Testis (tissue), 3 donors: Measurements from ENCODE around the gene LEAP2. TPM values are rescaled to one million over a fixed set of nuclear protein-coding genes. Genes with fewer than 3 reads are reported as not detected.

ENCODE experiments used
- DNase-seq: peaks from one replicate; pipeline ENCODE4 v3.0.0-alpha.2; 2019
- H3K27ac ChIP-seq, 2 donors: fragments of 200-600 bp; sonication (generic); one replicate each; pipeline ENCODE4 v1.5.1; 2019
- H3K27me3 ChIP-seq: fragments of 200-600 bp; sonication (generic); one replicate; pipeline ENCODE4 v1.5.1; 2019
- H3K36me3 ChIP-seq: fragments of 200-600 bp; sonication (generic); one replicate; pipeline ENCODE4 v1.5.1; 2017; ENCODE audit warnings: low read depth; ENCODE audit errors: missing control alignments
- H3K4me1 ChIP-seq: fragments of 200-600 bp; sonication (generic); one replicate; pipeline ENCODE4 v1.5.1; 2019
- H3K4me3 ChIP-seq, 2 donors: fragments of 200-600 bp; sonication (generic); one replicate each; pipeline ENCODE4 v1.5.1; 2017 to 2019
- H3K9me3 ChIP-seq: fragments of 200-600 bp; sonication (generic); one replicate; pipeline ENCODE4 v1.5.1; 2017
- POLR2A ChIP-seq: fragments of 450-650 bp; IDR thresholded peaks from one replicate; pipeline ENCODE4 v1.6.1; 2017; ENCODE audit warnings: antibody characterized with exemption, mild to moderate bottlenecking, moderate library complexity
- WGBS, 2 donors: methylation state at CpG; one replicate each; pipeline ENCODE4 v1.1.5; 2018; 5-methylcytosine and 5-hydroxymethylcytosine counted together
- intact Hi-C: fragments of 100-400 bp; cut with DNase I; formaldehyde crosslinking; loops from one replicate; pipeline ENCODE4 v1.15.1; 2023; ENCODE audit warnings: low total_unique reads
- polyA plus RNA-seq: library from polyadenylated mRNA; stranded (reverse); fragments of 350-450 nt; fragmentation: Illumina TruSeq; extraction: RNeasy Lipid Tissue Mini Kit (QIAGEN cat#74804); gene quantifications from one replicate; pipeline ENCODE4 v1.2.3, GENCODE V29; 2014; ENCODE audit warnings: low read depth, low replicate concordance; ENCODE audit not compliant: insufficient read depth
- small RNA-seq, 2 donors: library from RNA; depleted of rRNA; stranded (forward); fragments of <200 nt; gene quantifications; one replicate each; pipeline ENCODE3, GENCODE V24; 2016
- total RNA-seq, 2 donors: library from RNA; depleted of rRNA; stranded (reverse); fragments of >200 nt; gene quantifications; one replicate each; pipeline ENCODE4 v1.2.3, GENCODE V29; 2016
- TF ChIP-seq, protein P1 (sequence below), 3 experiments: fragments of 450-650 bp in 2 of 3; fragments of 200-600 bp in 1 of 3; sonication (generic) in 1 of 3; IDR thresholded peaks; one replicate each; pipeline ENCODE4 v1.5.1; 2016 to 2019; ENCODE audit warnings: antibody characterized with exemption in 3 of 3, mild to moderate bottlenecking in 2 of 3, moderate library complexity in 1 of 3

Gene LEAP2
- total and polyA plus RNA-seq, 3 donors from 2014 or later, result 1.8 to 4.1 (median 3.6) TPM

DNA sequence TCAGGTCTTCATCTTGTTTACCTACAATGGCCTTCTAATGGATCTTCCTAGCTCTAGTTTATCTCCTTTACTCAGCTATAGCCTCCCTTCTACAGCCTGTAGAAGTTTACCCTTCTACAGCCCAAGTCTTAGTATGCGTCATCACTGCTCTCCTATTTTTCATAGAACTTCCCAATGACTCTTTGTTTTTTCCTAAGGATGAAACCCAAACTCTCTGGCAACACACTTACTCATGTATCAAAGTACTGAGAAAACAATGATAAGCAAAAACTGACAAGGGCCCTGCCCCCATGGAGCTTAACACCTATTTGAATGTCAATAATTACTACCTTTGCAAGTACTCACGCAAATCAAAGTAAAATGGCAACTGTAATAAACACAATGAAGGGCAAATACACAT lies 33.7 kb downstream of the LEAP2 start:
- DNase-seq, result no peak
- Histone ChIP-seq H3K27me3 (no peaks in the 10 kb centered on the region), H3K36me3 (no peaks in the 10 kb centered on the region), H3K27ac (no peak overlapping the region), H3K4me3 (no peak overlapping the region), H3K4me1 (no peaks in the 10 kb centered on the region), H3K9me3 (no peaks in the 10 kb centered on the region)
- TF ChIP-seq, protein P1, sequence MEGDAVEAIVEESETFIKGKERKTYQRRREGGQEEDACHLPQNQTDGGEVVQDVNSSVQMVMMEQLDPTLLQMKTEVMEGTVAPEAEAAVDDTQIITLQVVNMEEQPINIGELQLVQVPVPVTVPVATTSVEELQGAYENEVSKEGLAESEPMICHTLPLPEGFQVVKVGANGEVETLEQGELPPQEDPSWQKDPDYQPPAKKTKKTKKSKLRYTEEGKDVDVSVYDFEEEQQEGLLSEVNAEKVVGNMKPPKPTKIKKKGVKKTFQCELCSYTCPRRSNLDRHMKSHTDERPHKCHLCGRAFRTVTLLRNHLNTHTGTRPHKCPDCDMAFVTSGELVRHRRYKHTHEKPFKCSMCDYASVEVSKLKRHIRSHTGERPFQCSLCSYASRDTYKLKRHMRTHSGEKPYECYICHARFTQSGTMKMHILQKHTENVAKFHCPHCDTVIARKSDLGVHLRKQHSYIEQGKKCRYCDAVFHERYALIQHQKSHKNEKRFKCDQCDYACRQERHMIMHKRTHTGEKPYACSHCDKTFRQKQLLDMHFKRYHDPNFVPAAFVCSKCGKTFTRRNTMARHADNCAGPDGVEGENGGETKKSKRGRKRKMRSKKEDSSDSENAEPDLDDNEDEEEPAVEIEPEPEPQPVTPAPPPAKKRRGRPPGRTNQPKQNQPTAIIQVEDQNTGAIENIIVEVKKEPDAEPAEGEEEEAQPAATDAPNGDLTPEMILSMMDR (IDR thresholded peaks at IDR 0.05), result no peak
- TF ChIP-seq POLR2A, result no peak
- WGBS, 2 donors, result 84% methylated on average over 2 of the region's 2 CpGs
- intact Hi-C loops, result no loop called here

DNA sequence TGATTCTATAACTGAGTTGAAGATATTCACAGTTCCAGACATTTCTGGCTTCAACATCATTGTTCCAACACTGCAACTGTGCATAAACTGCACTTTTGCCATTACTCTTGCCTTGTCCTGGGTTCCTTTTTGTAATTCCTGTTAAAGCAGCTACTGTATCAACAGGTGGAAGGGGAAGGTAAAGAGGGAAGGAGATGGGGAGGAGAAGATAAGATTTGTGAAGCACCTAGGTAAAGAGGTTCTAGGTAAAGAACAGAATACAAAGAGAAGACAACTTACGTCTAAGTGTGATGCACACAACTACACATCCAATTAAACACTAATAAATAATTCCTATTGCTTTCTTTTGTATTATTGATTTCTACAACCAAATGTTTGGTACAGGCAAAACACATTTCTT lies 36.2 kb downstream of the LEAP2 start:
- WGBS, 2 donors, result 85 to 90% methylated on average over 1 of the region's 1 CpG
- DNase-seq, result no peak
- Histone ChIP-seq H3K9me3 (no peaks in the 10 kb centered on the region), H3K36me3 (no peaks in the 10 kb centered on the region), H3K27me3 (no peaks in the 10 kb centered on the region), H3K4me1 (no peaks in the 10 kb centered on the region), H3K4me3 (no peak overlapping the region), H3K27ac (no peak overlapping the region)
- intact Hi-C loops, result no loop called here
- no peak for TF ChIP-seq POLR2A
- TF ChIP-seq, protein P1 (IDR thresholded peaks at IDR 0.05), result no peak

DNA sequence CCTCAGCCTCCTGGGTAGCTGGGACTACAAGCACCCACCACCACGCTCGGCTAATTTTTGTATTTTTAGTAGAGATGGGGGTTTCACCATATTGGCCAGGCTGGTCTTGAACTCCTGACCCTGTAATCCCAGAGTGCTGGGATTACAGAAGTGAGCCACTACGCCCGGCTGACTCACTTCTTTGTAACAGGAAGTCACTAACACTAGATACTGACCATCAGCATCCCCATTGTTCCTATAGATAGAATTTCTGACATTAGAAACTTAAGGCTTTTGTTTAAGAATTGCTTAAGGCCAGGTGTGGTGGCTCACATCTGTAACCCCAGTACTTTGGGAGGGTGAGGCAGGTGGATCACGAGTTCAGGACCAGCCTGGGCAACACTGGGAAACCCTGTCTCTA lies 42.2 kb downstream of the LEAP2 start:
- DNase-seq, result no peak
- no peak for TF ChIP-seq POLR2A
- 92 to 94% methylated on average over 5 of the region's 5 CpGs for WGBS, 2 donors

DNA sequence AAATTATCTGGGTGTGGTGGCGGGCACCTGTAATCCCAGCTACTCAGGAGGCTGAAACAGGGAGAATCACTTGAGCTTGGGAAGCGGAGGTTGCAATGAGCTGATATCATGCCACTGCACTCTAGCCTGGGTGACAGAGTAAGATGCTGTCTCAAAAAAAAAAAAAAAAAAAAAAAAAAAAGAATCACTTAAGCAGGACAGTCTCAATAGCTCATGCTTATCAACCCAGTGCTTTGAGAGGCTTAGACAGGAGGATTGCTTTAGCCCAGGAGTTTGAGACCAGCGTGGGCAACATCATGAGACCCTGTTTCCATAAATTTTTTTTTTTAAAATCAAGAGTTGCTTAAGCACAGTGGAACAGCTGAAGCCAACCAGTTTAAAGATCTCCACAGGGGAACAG lies 42.6 kb downstream of the LEAP2 start:
- DNase-seq, result no peak
- Histone ChIP-seq H3K9me3 (no peaks in the 10 kb centered on the region), H3K36me3 (no peaks in the 10 kb centered on the region), H3K27me3 (no peaks in the 10 kb centered on the region), H3K4me1 (no peaks in the 10 kb centered on the region), H3K4me3 (no peak overlapping the region), H3K27ac (no peak overlapping the region)
- 96 to 99% methylated on average over 2 to 3 of the region's 3 CpGs for WGBS, 2 donors
- intact Hi-C loops, result no loop called here
- TF ChIP-seq POLR2A, result no peak
- TF ChIP-seq, protein P1 (IDR thresholded peaks at IDR 0.05), result no peak

More for the DNA sequence above, 42.2 kb downstream of the LEAP2 start:
- Histone ChIP-seq H3K4me3 (no peak overlapping the region), H3K4me1 (no peaks in the 10 kb centered on the region), H3K36me3 (no peaks in the 10 kb centered on the region), H3K27me3 (no peaks in the 10 kb centered on the region), H3K9me3 (no peaks in the 10 kb centered on the region), H3K27ac (no peak overlapping the region)
- intact Hi-C loops, result no loop called here

Small RNA genes within 50 kb of the gene (small RNA-seq; reads per million reads assigned to genes)
- gene RNA5SP192, result 0 reads per million in 2 donors

Other genes with a start within 250 kb of the LEAP2 start
- gene IL13, start 215.5 kb upstream of the LEAP2 start, total RNA-seq, result 10 to 100 TPM; 17.3 to 25.0 TPM
- gene IL13, start 215.5 kb upstream of the LEAP2 start, polyA plus RNA-seq, result 73.4 TPM
- gene IL4, start 199.7 kb upstream of the LEAP2 start, total RNA-seq, result not detected
- not detected for gene IL4, start 199.7 kb upstream of the LEAP2 start, polyA plus RNA-seq
- gene KIF3A, start 136.1 kb upstream of the LEAP2 start, total RNA-seq, result 10 to 100 TPM; 30.8 to 38.6 TPM
- 23.2 TPM for gene KIF3A, start 136.1 kb upstream of the LEAP2 start, polyA plus RNA-seq
- gene CCNI2, start 126.2 kb upstream of the LEAP2 start, total RNA-seq, result 1 to 10 TPM; 2.7 to 4.5 TPM
- 1.1 TPM for gene CCNI2, start 126.2 kb upstream of the LEAP2 start, polyA plus RNA-seq
- 10 to 100 TPM; 12.4 to 13.9 TPM for gene SEPTIN8, start 96.4 kb upstream of the LEAP2 start, total RNA-seq
- gene SEPTIN8, start 96.4 kb upstream of the LEAP2 start, polyA plus RNA-seq, result 16.4 TPM
- gene SOWAHA, start 60.4 kb upstream of the LEAP2 start, total RNA-seq, result 1 to 10 TPM; 1.2 to 1.3 TPM
- 0.46 TPM for gene SOWAHA, start 60.4 kb upstream of the LEAP2 start, polyA plus RNA-seq
- gene SHROOM1, start 43.0 kb upstream of the LEAP2 start, total RNA-seq, result 1 to 10 TPM; 9.0 to 9.6 TPM
- 2.1 TPM for gene SHROOM1, start 43.0 kb upstream of the LEAP2 start, polyA plus RNA-seq
- 10 to 100 TPM in 1 of 2 donors, 1 to 10 TPM in 1; 5.7 to 13.5 TPM for gene GDF9, start 7.2 kb upstream of the LEAP2 start, total RNA-seq
- gene GDF9, start 7.2 kb upstream of the LEAP2 start, polyA plus RNA-seq, result 14.2 TPM
- 100 to 1,000 TPM; 154 to 171 TPM for gene UQCRQ, start 7.0 kb upstream of the LEAP2 start, total RNA-seq
- gene UQCRQ, start 7.0 kb upstream of the LEAP2 start, polyA plus RNA-seq, result 167 TPM
- gene AFF4, start 90.0 kb downstream of the LEAP2 start, total RNA-seq, result 100 to 1,000 TPM; 112 TPM
- 57.2 TPM for gene AFF4, start 90.0 kb downstream of the LEAP2 start, polyA plus RNA-seq
- 10 to 100 TPM; 29.1 to 35.7 TPM for gene ZCCHC10, start 152.9 kb downstream of the LEAP2 start, total RNA-seq
- 45.4 TPM for gene ZCCHC10, start 152.9 kb downstream of the LEAP2 start, polyA plus RNA-seq
- gene HSPA4, start 178.3 kb downstream of the LEAP2 start, total RNA-seq, result 100 to 1,000 TPM; 107 to 108 TPM
- 143 TPM for gene HSPA4, start 178.3 kb downstream of the LEAP2 start, polyA plus RNA-seq